Right lung (tissue), 5 donors: ENCODE results near the gene SGMS1. TPM values are rescaled to one million over a fixed set of nuclear protein-coding genes. Genes with fewer than 3 reads are reported as not detected.

Experiments used
- DNase-seq, 2 donors: peaks; one replicate each; pipeline ENCODE4 v3.0.0-alpha.2; 2013
- polyA plus RNA-seq, 5 donors: library from polyadenylated mRNA; unstranded; fragments of 120-200 nt; gene quantifications; one replicate each; pipeline versions ENCODE4 v1.2.1 to v1.2.3, GENCODE V29; 2013; ENCODE audit warnings: inconsistent platforms in 1 of 5, low replicate concordance in 1 of 5; ENCODE audit not compliant: insufficient read length in 5 of 5, insufficient read depth in 1 of 5

Gene SGMS1
- polyA plus RNA-seq, 5 donors, result 44.5 to 63.4 (median 56.6) TPM

GRCh38 chr10:50640238-50640637 lies 16.5 kb upstream of the SGMS1 start:
- no peak for DNase-seq

- no peak for DNase-seq
Observed at GRCh38 chr10:50636618-50637579, 13.1 kb upstream of the SGMS1 start.

GRCh38 chr10:50635286-50635685 lies 11.5 kb upstream of the SGMS1 start:
- no peak for DNase-seq

GRCh38 chr10:50634479-50634878 lies 10.7 kb upstream of the SGMS1 start:
- DNase-seq, result no peak

- DNase-seq, result no peak
Observed at GRCh38 chr10:50631052-50631451, 7.3 kb upstream of the SGMS1 start.

- DNase-seq, result no peak
Observed at GRCh38 chr10:50629495-50630122, 5.9 kb upstream of the SGMS1 start.

- DNase-seq, result no peak
Observed at GRCh38 chr10:50627896-50628295, 4.1 kb upstream of the SGMS1 start.

GRCh38 chr10:50627443-50627842 lies 3.7 kb upstream of the SGMS1 start:
- no peak for DNase-seq

GRCh38 chr10:50625649-50626132 lies 1.9 kb upstream of the SGMS1 start:
- DNase-seq, result no peak

- DNase-seq, result peak; percentile 80 to 85
Observed at GRCh38 chr10:50624866-50625501, 1.2 kb upstream of the SGMS1 start.

GRCh38 chr10:50624413-50624865 lies 683 bp upstream of the SGMS1 start:
- DNase-seq, result peak; percentile 97 to 98

GRCh38 chr10:50622706-50623662 lies 772 bp downstream of the SGMS1 start:
- peak; percentile 42 to 48 for DNase-seq

GRCh38 chr10:50621968-50622705 lies 1.6 kb downstream of the SGMS1 start:
- DNase-seq, result peak; percentile 86

- DNase-seq, result no peak
Observed at GRCh38 chr10:50620899-50621298, 2.9 kb downstream of the SGMS1 start.

- no peak for DNase-seq
Observed at GRCh38 chr10:50619882-50620281, 3.9 kb downstream of the SGMS1 start.

- DNase-seq, result no peak
Observed at GRCh38 chr10:50619166-50619565, 4.6 kb downstream of the SGMS1 start.

- DNase-seq, result no peak
Observed at GRCh38 chr10:50618624-50619023, 5.1 kb downstream of the SGMS1 start.

- no peak for DNase-seq
Observed at GRCh38 chr10:50615658-50616057, 8.1 kb downstream of the SGMS1 start.

GRCh38 chr10:50614444-50615137 lies 9.2 kb downstream of the SGMS1 start:
- no peak for DNase-seq
